Liver (tissue), 9 donors: Measurements from ENCODE around the gene RIC8B. TPM values are rescaled to one million over a fixed set of nuclear protein-coding genes. Genes with fewer than 3 reads are reported as not detected.

ENCODE experiments used
- DNase-seq: peaks from one replicate; pipeline ENCODE4 v3.0.0-alpha.2; 2017; ENCODE audit warnings: low spot score
- H3K27ac ChIP-seq, 2 donors: one replicate each; pipeline ENCODE4 v1.7.0; 2013; ENCODE audit warnings: inconsistent platforms in 2 of 2, low read length in 2 of 2, control low read depth in 1 of 2, low read depth in 1 of 2, mild to moderate bottlenecking in 1 of 2
- H3K27me3 ChIP-seq, 4 donors: one replicate each; pipeline versions ENCODE4 v1.6.1 to v1.7.0; 2013; ENCODE audit warnings: low read length in 3 of 4, inconsistent platforms in 1 of 4, mild to moderate bottlenecking in 1 of 4, moderate library complexity in 1 of 4; ENCODE audit not compliant: control insufficient read depth in 4 of 4, insufficient read depth in 4 of 4
- H3K36me3 ChIP-seq, 4 donors: one replicate each; pipeline versions ENCODE4 v1.6.1 to v1.7.0; 2013; ENCODE audit warnings: low read length in 3 of 4, mild to moderate bottlenecking in 3 of 4, low read depth in 1 of 4, moderate library complexity in 1 of 4; ENCODE audit not compliant: control insufficient read depth in 4 of 4, insufficient read depth in 3 of 4
- H3K4me1 ChIP-seq, 4 donors: one replicate each; pipeline versions ENCODE4 v1.6.1 to v1.7.0; 2013; ENCODE audit warnings: low read length in 3 of 4, mild to moderate bottlenecking in 3 of 4, moderate library complexity in 1 of 4; ENCODE audit not compliant: control insufficient read depth in 4 of 4, insufficient read depth in 4 of 4
- H3K4me3 ChIP-seq, 3 donors: one replicate each; pipeline versions ENCODE4 v1.6.1 to v1.7.0; 2013; ENCODE audit warnings: low read length in 3 of 3, control low read depth in 1 of 3, low read depth in 1 of 3, mild to moderate bottlenecking in 1 of 3
- H3K9ac ChIP-seq, 2 donors: one replicate each; pipeline ENCODE4 v1.7.0; 2013; ENCODE audit warnings: low read length in 2 of 2, mild to moderate bottlenecking in 2 of 2, moderate library complexity in 2 of 2, control low read depth in 1 of 2, low read depth in 1 of 2
- H3K9me3 ChIP-seq, 4 donors: one replicate each; pipeline versions ENCODE4 v1.6.1 to v1.7.0; 2013; ENCODE audit warnings: low read length in 3 of 4; ENCODE audit not compliant: control insufficient read depth in 4 of 4
- ATF3 ChIP-seq: IDR thresholded peaks from 2 replicates; pipeline ENCODE4 v1.6.1; 2016; ENCODE audit warnings: antibody characterized with exemption
- FOXA1 ChIP-seq: IDR thresholded peaks from 2 replicates; pipeline ENCODE4 v1.6.1; 2016; ENCODE audit warnings: antibody characterized with exemption
- FOXA2 ChIP-seq: IDR thresholded peaks from 2 replicates; pipeline ENCODE4 v1.6.1; 2016; ENCODE audit warnings: antibody characterized with exemption
- GABPA ChIP-seq, 2 donors: IDR thresholded peaks in 1 of 2; conservative IDR thresholded peaks in 1 of 2; 2 replicates each; pipeline ENCODE4 v1.6.1; 2016; ENCODE audit warnings: antibody characterized with exemption in 2 of 2, mild to moderate bottlenecking in 1 of 2, moderate library complexity in 1 of 2
- HNF4A ChIP-seq, 2 donors: conservative IDR thresholded peaks; 2 replicates each; pipeline ENCODE4 v1.6.1; 2016; ENCODE audit warnings: antibody characterized with exemption in 2 of 2, mild to moderate bottlenecking in 2 of 2
- HNF4G ChIP-seq: IDR thresholded peaks from 2 replicates; pipeline ENCODE4 v1.6.1; 2016; ENCODE audit warnings: antibody characterized with exemption
- JUND ChIP-seq, 2 donors: IDR thresholded peaks; 2 replicates each; pipeline ENCODE4 v1.6.1; 2016; ENCODE audit warnings: antibody characterized with exemption in 2 of 2
- MAX ChIP-seq: IDR thresholded peaks from 2 replicates; pipeline ENCODE4 v1.6.1; 2016; ENCODE audit warnings: antibody characterized with exemption
- NR2F2 ChIP-seq: IDR thresholded peaks from 2 replicates; pipeline ENCODE4 v1.6.1; 2016; ENCODE audit warnings: antibody characterized with exemption
- RAD21 ChIP-seq, 2 donors: IDR thresholded peaks; 2 replicates each; pipeline ENCODE4 v1.6.1; 2016; ENCODE audit warnings: antibody characterized with exemption in 2 of 2, mild to moderate bottlenecking in 2 of 2
- REST ChIP-seq: IDR thresholded peaks from 2 replicates; pipeline ENCODE4 v1.6.1; 2016; ENCODE audit warnings: antibody characterized with exemption, mild to moderate bottlenecking
- RXRA ChIP-seq, 2 donors: IDR thresholded peaks; 2 replicates each; pipeline ENCODE4 v1.6.1; 2017 to 2018; ENCODE audit warnings: antibody characterized with exemption in 2 of 2, mild to moderate bottlenecking in 1 of 2
- TAF1 ChIP-seq: conservative IDR thresholded peaks from 2 replicates; pipeline ENCODE4 v1.6.1; 2016; ENCODE audit warnings: antibody characterized with exemption, mild to moderate bottlenecking
- YY1 ChIP-seq: IDR thresholded peaks from 2 replicates; pipeline ENCODE4 v1.6.1; 2016; ENCODE audit warnings: antibody characterized with exemption, mild to moderate bottlenecking
- ZBTB33 ChIP-seq: IDR thresholded peaks from 2 replicates; pipeline ENCODE4 v1.6.1; 2016; ENCODE audit warnings: antibody characterized with exemption
- WGBS: extraction: QIAGEN DNeasy Blood & Tissue Kit; methylation state at CpG from one replicate; pipeline ENCODE4 v1.1.7; 2013; 5-methylcytosine and 5-hydroxymethylcytosine counted together
- polyA plus RNA-seq, 2 donors: library from polyadenylated mRNA; stranded (reverse) in 1 of 2; unstranded in 1 of 2; fragments of 200-250 nt in 1 of 2; fragments of >200 nt in 1 of 2; fragmentation: Nextera tagmentation in 1 of 2; extraction: Ambion mirVana in 1 of 2; gene quantifications; one replicate each; pipeline versions ENCODE4 v1.2.1 to v1.2.3, GENCODE V29; 2013 to 2015
- total RNA-seq, 2 donors: library from RNA; depleted of rRNA; stranded (reverse); fragments of >200 nt; gene quantifications; one replicate each; pipeline ENCODE4 v1.2.3, GENCODE V29; 2014
- donor health status: healthy.
- donor health status: healthy.
- donor health status: healthy.
- donor health status: healthy.
- donor health status: healthy.

The RIC8B gene
- total and polyA plus RNA-seq, 4 donors: 2.7 to 15.1 (median 4.2) TPM

- H3K27me3 ChIP-seq: no peaks in the 10 kb centered on the region
Measured at GRCh38 chr12:106773286-106774004, 1.0 kb upstream of the RIC8B start.

GRCh38 chr12:106774808-106775524, 484 bp downstream of the RIC8B start:
- H3K4me1 ChIP-seq: peaks cover 3 to 34% (median 26%) of the 10 kb centered on the region in 4 donors
- H3K9me3 ChIP-seq: no peaks in the 10 kb centered on the region
- 6% methylated on average over 29 of the region's 29 CpGs for WGBS
- no peak for TF ChIP-seq FOXA1
- no peak for TF ChIP-seq RXRA (IDR thresholded peaks at IDR 0.05)
- TF ChIP-seq NR2F2: no peak
- TF ChIP-seq GABPA (IDR thresholded peaks at IDR 0.05 in 1 of 2, conservative IDR thresholded peaks at IDR 0.05 in 1 of 2): no peak
- TF ChIP-seq HNF4A (conservative IDR thresholded peaks at IDR 0.05): no peak
- TF ChIP-seq ATF3: no peak
- TF ChIP-seq MAX: no peak
- no peak for TF ChIP-seq HNF4G
- no peak for TF ChIP-seq ZBTB33
- no peak for TF ChIP-seq TAF1
- TF ChIP-seq JUND (IDR thresholded peaks at IDR 0.05): no peak
- no peak for TF ChIP-seq YY1
- no peak for TF ChIP-seq RAD21 (IDR thresholded peaks at IDR 0.05)
- no peak for TF ChIP-seq REST
- no peak for TF ChIP-seq FOXA2
- H3K4me3 ChIP-seq: peak overlapping the region; percentile 64 to 91 (median 78)
- DNase-seq: no peak
- no peaks in the 10 kb centered on the region for H3K27me3 ChIP-seq
- peak overlapping the region; percentile 96 to 98 for H3K27ac ChIP-seq
- peak overlapping the region; percentile 64 to 100 for H3K9ac ChIP-seq
- no peaks in the 10 kb centered on the region for H3K36me3 ChIP-seq

More at GRCh38 chr12:106773286-106774004, 1.0 kb upstream of the RIC8B start:
- Histone ChIP-seq H3K27ac (peak overlapping the region; percentile 96 to 98), H3K4me1 (peaks cover 2 to 45% (median 39%) of the 10 kb centered on the region in 4 donors), H3K9ac (peak overlapping the region; percentile 85 to 100), H3K9me3 (no peaks in the 10 kb centered on the region), H3K4me3 (peak overlapping the region; percentile 63 to 88 (median 67)), H3K36me3 (no peaks in the 10 kb centered on the region)
- DNase-seq: no peak
- TF ChIP-seq HNF4A (conservative IDR thresholded peaks at IDR 0.05) (no peak), HNF4G (no peak), ATF3 (no peak), GABPA (IDR thresholded peaks at IDR 0.05 in 1 of 2, conservative IDR thresholded peaks at IDR 0.05 in 1 of 2) (no peak), MAX (no peak)
- WGBS: 18% methylated on average over 25 of the region's 25 CpGs
